Dendritic cell treated with granulocyte-macrophage colony-stimulating factor and Interleukin-4, amounts not matched to agents 40 ng/mL and 50 ng/mL, for 4 days (primary cell): ENCODE results near the gene LYRM4.

Source experiments
- H3K27ac Mint-ChIP-seq: one replicate; pipeline ENCODE4 v1.8.0; 2022; ENCODE audit warnings: mild to moderate bottlenecking, mixed read lengths
- H3K27me3 Mint-ChIP-seq: one replicate; pipeline ENCODE4 v1.8.0; 2022; ENCODE audit warnings: mild to moderate bottlenecking, mixed read lengths
- H3K36me3 Mint-ChIP-seq: one replicate; pipeline ENCODE4 v1.8.0; 2022; ENCODE audit warnings: low read depth, mixed read lengths
- H3K4me1 Mint-ChIP-seq: one replicate; pipeline ENCODE4 v1.8.0; 2022; ENCODE audit warnings: low read depth, mixed read lengths
- H3K4me3 Mint-ChIP-seq: one replicate; pipeline ENCODE4 v1.8.0; 2022; ENCODE audit warnings: mild to moderate bottlenecking, moderate library complexity, mixed read lengths
- H3K9me3 Mint-ChIP-seq: one replicate; pipeline ENCODE4 v1.8.0; 2022; ENCODE audit warnings: mixed read lengths
- intact Hi-C: fragments of 100-400 bp; cut with micrococcal nuclease; formaldehyde crosslinking; loops from one replicate; pipeline ENCODE4 v1.15.0; 2022

Gene LYRM4

GRCh38 chr6:5109436-5109835, 151.3 kb downstream of the LYRM4 start:
- Mint-ChIP-seq H3K36me3 (peaks cover 6% of the 10 kb centered on the region), H3K9me3 (no peaks in the 10 kb centered on the region), H3K27ac (no peak overlapping the region), H3K4me1 (peaks cover 11% of the 10 kb centered on the region), H3K4me3 (no peak overlapping the region), H3K27me3 (no peaks in the 10 kb centered on the region)
- intact Hi-C loops = no loop called here

GRCh38 chr6:5108536-5109150, 152.1 kb downstream of the LYRM4 start:
- Mint-ChIP-seq H3K9me3 (no peaks in the 10 kb centered on the region), H3K36me3 (peaks cover 6% of the 10 kb centered on the region), H3K27me3 (no peaks in the 10 kb centered on the region), H3K4me3 (no peak overlapping the region), H3K4me1 (peaks cover 11% of the 10 kb centered on the region), H3K27ac (no peak overlapping the region)
- intact Hi-C loops = no loop called here

- Mint-ChIP-seq H3K4me3 (no peak overlapping the region), H3K4me1 (peaks cover 11% of the 10 kb centered on the region), H3K27me3 (no peaks in the 10 kb centered on the region), H3K27ac (no peak overlapping the region), H3K36me3 (peaks cover 6% of the 10 kb centered on the region), H3K9me3 (no peaks in the 10 kb centered on the region)
- intact Hi-C loops = no loop called here
These were observed 152.7 kb downstream of the LYRM4 start for GRCh38 chr6:5108068-5108467.

- Mint-ChIP-seq H3K36me3 (peaks cover 6% of the 10 kb centered on the region), H3K4me1 (peaks cover 11% of the 10 kb centered on the region), H3K9me3 (no peaks in the 10 kb centered on the region), H3K27ac (no peak overlapping the region), H3K4me3 (no peak overlapping the region), H3K27me3 (no peaks in the 10 kb centered on the region)
- intact Hi-C loops = no loop called here
These were observed 153.4 kb downstream of the LYRM4 start for GRCh38 chr6:5107341-5107740.

- Mint-ChIP-seq H3K27me3 (no peaks in the 10 kb centered on the region), H3K4me1 (no peaks in the 10 kb centered on the region), H3K27ac (no peak overlapping the region), H3K4me3 (no peak overlapping the region), H3K9me3 (no peaks in the 10 kb centered on the region), H3K36me3 (peaks cover under 1% of the 10 kb centered on the region)
- intact Hi-C loops = no loop called here
These were observed 155.6 kb downstream of the LYRM4 start for GRCh38 chr6:5105146-5105545.

GRCh38 chr6:5104667-5105066, 156.1 kb downstream of the LYRM4 start:
- H3K4me3 Mint-ChIP-seq = no peak overlapping the region
- H3K27ac Mint-ChIP-seq = no peak overlapping the region
- no peaks in the 10 kb centered on the region for H3K36me3 Mint-ChIP-seq

GRCh38 chr6:5103250-5103649, 157.5 kb downstream of the LYRM4 start:
- no peaks in the 10 kb centered on the region for H3K27me3 Mint-ChIP-seq
- no peak overlapping the region for H3K4me3 Mint-ChIP-seq
- no peak overlapping the region for H3K27ac Mint-ChIP-seq
- no peaks in the 10 kb centered on the region for H3K9me3 Mint-ChIP-seq
- no peaks in the 10 kb centered on the region for H3K36me3 Mint-ChIP-seq
- intact Hi-C loops = no loop called here
- no peaks in the 10 kb centered on the region for H3K4me1 Mint-ChIP-seq

More at GRCh38 chr6:5104667-5105066, 156.1 kb downstream of the LYRM4 start:
- no peaks in the 10 kb centered on the region for H3K27me3 Mint-ChIP-seq
- H3K4me1 Mint-ChIP-seq = no peaks in the 10 kb centered on the region
- no peaks in the 10 kb centered on the region for H3K9me3 Mint-ChIP-seq
- intact Hi-C loops = no loop called here

- no peak overlapping the region for H3K27ac Mint-ChIP-seq
- intact Hi-C loops = no loop called here
- no peak overlapping the region for H3K4me3 Mint-ChIP-seq
- H3K4me1 Mint-ChIP-seq = no peaks in the 10 kb centered on the region
- no peaks in the 10 kb centered on the region for H3K27me3 Mint-ChIP-seq
- no peaks in the 10 kb centered on the region for H3K9me3 Mint-ChIP-seq
- H3K36me3 Mint-ChIP-seq = no peaks in the 10 kb centered on the region
These were observed 158.3 kb downstream of the LYRM4 start for GRCh38 chr6:5102267-5102970.

GRCh38 chr6:5100806-5101205, 159.9 kb downstream of the LYRM4 start:
- no peaks in the 10 kb centered on the region for H3K9me3 Mint-ChIP-seq
- H3K27me3 Mint-ChIP-seq = no peaks in the 10 kb centered on the region
- H3K4me3 Mint-ChIP-seq = no peak overlapping the region
- H3K4me1 Mint-ChIP-seq = peaks cover 7% of the 10 kb centered on the region
- H3K27ac Mint-ChIP-seq = no peak overlapping the region
- intact Hi-C loops = no loop called here
- H3K36me3 Mint-ChIP-seq = no peaks in the 10 kb centered on the region

- peaks cover 7% of the 10 kb centered on the region for H3K4me1 Mint-ChIP-seq
- no peaks in the 10 kb centered on the region for H3K9me3 Mint-ChIP-seq
- no peak overlapping the region for H3K4me3 Mint-ChIP-seq
- no peak overlapping the region for H3K27ac Mint-ChIP-seq
- no peaks in the 10 kb centered on the region for H3K27me3 Mint-ChIP-seq
- intact Hi-C loops = no loop called here
- no peaks in the 10 kb centered on the region for H3K36me3 Mint-ChIP-seq
These were observed 161.2 kb downstream of the LYRM4 start for GRCh38 chr6:5099537-5099936.

GRCh38 chr6:5098501-5099270, 162.1 kb downstream of the LYRM4 start:
- intact Hi-C loops = no loop called here

GRCh38 chr6:5096482-5096881, 164.3 kb downstream of the LYRM4 start:
- Mint-ChIP-seq H3K4me1 (peaks cover 7% of the 10 kb centered on the region), H3K9me3 (no peaks in the 10 kb centered on the region), H3K36me3 (no peaks in the 10 kb centered on the region), H3K27me3 (peaks cover 1% of the 10 kb centered on the region), H3K4me3 (no peak overlapping the region), H3K27ac (no peak overlapping the region)
- intact Hi-C loops = no loop called here

More at GRCh38 chr6:5098501-5099270, 162.1 kb downstream of the LYRM4 start:
- Mint-ChIP-seq H3K9me3 (no peaks in the 10 kb centered on the region), H3K4me3 (no peak overlapping the region), H3K27me3 (no peaks in the 10 kb centered on the region), H3K36me3 (no peaks in the 10 kb centered on the region), H3K4me1 (peaks cover 7% of the 10 kb centered on the region), H3K27ac (no peak overlapping the region)

GRCh38 chr6:5095236-5095635, 165.5 kb downstream of the LYRM4 start:
- H3K4me1 Mint-ChIP-seq = peaks cover 9% of the 10 kb centered on the region
- H3K9me3 Mint-ChIP-seq = no peaks in the 10 kb centered on the region
- H3K4me3 Mint-ChIP-seq = no peak overlapping the region
- intact Hi-C loops = no loop called here
- H3K36me3 Mint-ChIP-seq = no peaks in the 10 kb centered on the region
- H3K27ac Mint-ChIP-seq = no peak overlapping the region
- peaks cover 10% of the 10 kb centered on the region for H3K27me3 Mint-ChIP-seq

GRCh38 chr6:5094327-5094726, 166.4 kb downstream of the LYRM4 start:
- no peak overlapping the region for H3K27ac Mint-ChIP-seq
- H3K4me1 Mint-ChIP-seq = peaks cover 16% of the 10 kb centered on the region
- intact Hi-C loops = no loop called here
- H3K27me3 Mint-ChIP-seq = peaks cover 10% of the 10 kb centered on the region
- H3K36me3 Mint-ChIP-seq = no peaks in the 10 kb centered on the region
- H3K4me3 Mint-ChIP-seq = no peak overlapping the region
- no peaks in the 10 kb centered on the region for H3K9me3 Mint-ChIP-seq
